Esophagus muscularis mucosa (tissue), 3 donors: Measurements from ENCODE around the gene RAPGEF1.
"Not testable (repeated sequence)": the region's sequence is repeated elsewhere in the genome, so short reads cannot be mapped to it uniquely, and the experiment has no call there.

Experiments
- POLR2A ChIP-seq: fragments of 450-650 bp; IDR thresholded peaks from one replicate; pipeline ENCODE4 v1.6.1; 2017; ENCODE audit warnings: antibody characterized with exemption, moderate library complexity, mild to moderate bottlenecking, low read depth
- TF ChIP-seq, protein P1 (sequence below), 3 experiments: fragments of 200-600 bp in 2 of 3; fragments of 450-650 bp in 1 of 3; sonication (generic) in 2 of 3; IDR thresholded peaks; one replicate each; pipeline ENCODE4 v1.5.1; 2017 to 2019; ENCODE audit warnings: antibody characterized with exemption in 3 of 3, mild to moderate bottlenecking in 2 of 3, moderate library complexity in 1 of 3

DNA sequence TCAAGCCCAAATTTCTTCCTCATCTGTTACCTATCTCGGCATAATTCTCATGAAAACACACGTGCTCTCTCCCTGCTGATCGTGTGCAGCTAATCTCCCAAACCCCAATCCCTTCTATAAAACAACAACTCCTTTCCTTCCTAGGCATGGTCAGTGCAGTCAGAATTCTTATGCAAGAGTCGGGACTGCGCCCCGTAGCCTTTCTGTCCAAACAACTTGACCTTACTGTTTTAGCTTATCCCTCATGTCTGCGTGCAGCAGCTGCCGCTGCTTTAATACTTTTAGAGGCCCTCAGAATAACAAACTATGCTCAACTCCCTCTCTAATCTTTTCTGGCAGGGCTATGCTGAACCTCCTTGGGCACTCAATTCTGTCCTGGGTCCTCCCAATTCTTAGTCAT is 189.4 kb downstream of the RAPGEF1 start:
- not testable (repeated sequence) for TF ChIP-seq POLR2A
- TF ChIP-seq, protein P1, sequence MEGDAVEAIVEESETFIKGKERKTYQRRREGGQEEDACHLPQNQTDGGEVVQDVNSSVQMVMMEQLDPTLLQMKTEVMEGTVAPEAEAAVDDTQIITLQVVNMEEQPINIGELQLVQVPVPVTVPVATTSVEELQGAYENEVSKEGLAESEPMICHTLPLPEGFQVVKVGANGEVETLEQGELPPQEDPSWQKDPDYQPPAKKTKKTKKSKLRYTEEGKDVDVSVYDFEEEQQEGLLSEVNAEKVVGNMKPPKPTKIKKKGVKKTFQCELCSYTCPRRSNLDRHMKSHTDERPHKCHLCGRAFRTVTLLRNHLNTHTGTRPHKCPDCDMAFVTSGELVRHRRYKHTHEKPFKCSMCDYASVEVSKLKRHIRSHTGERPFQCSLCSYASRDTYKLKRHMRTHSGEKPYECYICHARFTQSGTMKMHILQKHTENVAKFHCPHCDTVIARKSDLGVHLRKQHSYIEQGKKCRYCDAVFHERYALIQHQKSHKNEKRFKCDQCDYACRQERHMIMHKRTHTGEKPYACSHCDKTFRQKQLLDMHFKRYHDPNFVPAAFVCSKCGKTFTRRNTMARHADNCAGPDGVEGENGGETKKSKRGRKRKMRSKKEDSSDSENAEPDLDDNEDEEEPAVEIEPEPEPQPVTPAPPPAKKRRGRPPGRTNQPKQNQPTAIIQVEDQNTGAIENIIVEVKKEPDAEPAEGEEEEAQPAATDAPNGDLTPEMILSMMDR (IDR thresholded peaks at IDR 0.05) = not testable (repeated sequence)
